IPS-18c (cell line): ENCODE data around the gene CENPP.

ENCODE experiments used
- H3K4me3 ChIP-seq: 2 replicates; pipeline ENCODE4 v1.7.0; 2013; ENCODE audit warnings: low read depth, mild to moderate bottlenecking, low read length, moderate library complexity; ENCODE audit not compliant: insufficient read depth
- H3K9me3 ChIP-seq: one replicate; pipeline ENCODE4 v1.6.1; 2013; ENCODE audit warnings: mild to moderate bottlenecking, low read length, moderate library complexity; ENCODE audit not compliant: control insufficient read depth, insufficient read depth

The CENPP gene

GRCh38 chr9:92300936-92301335 is 24.8 kb upstream of the CENPP start:
- Histone ChIP-seq H3K4me3 (no peak overlapping the region), H3K9me3 (no peaks in the 10 kb centered on the region)

DNA sequence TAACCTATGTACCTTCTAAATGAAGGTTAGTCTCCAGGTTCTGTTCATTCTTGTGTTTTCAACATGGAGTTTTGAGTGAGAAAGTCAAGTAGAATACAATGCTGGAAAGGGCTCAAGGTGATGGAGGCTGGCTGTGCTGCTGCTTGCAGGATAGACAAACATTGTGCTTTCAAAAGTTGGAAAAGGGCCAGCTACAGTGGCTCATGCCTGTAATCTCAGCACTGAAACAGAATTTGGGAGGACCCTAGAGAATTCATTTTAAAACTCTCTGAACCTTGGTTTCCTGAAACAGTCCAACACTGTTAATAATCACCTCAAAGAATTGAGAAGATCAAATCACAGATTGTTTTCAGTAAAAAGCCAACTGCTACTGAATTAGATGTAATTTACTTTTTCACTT is 16.9 kb upstream of the CENPP start:
- H3K9me3 ChIP-seq = no peaks in the 10 kb centered on the region
- H3K4me3 ChIP-seq = no peak overlapping the region

GRCh38 chr9:92310562-92310961 is 15.2 kb upstream of the CENPP start:
- no peak overlapping the region for H3K4me3 ChIP-seq
- no peaks in the 10 kb centered on the region for H3K9me3 ChIP-seq

DNA sequence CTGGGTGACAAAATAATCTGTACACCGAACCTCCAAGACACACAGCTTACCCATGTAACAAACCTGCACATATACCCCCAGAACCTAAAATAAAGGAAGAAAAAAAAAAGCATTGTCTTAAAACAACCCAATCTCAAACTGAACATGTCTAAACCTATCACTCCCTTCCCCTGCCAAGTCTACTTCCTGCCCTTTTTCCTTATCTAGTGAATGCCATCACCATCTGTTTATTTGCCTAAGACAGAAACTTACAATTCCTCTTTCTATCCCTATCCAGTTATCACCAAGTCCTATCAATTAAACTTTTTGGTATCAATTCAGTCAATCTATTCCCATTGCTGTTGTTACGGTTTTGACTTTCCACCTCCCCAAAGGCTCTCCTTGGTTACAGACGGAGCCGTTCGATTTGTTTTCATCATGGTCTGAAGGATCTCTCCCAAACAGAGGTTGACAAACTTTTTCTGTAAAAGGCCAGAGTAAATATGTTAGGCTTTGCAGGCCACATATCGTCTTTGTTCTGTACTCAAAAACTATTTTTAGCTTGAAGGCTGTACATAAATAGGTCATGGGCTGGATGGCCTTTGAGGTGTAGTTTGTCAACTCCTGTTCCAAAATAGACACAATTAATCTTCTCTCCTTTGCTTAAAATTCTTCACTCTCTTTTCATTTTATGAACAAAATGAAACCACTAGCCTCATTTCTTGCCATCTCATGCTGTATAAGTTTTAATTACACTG is 12.7 kb upstream of the CENPP start:
- Histone ChIP-seq H3K4me3 (no peak overlapping the region), H3K9me3 (no peaks in the 10 kb centered on the region)

GRCh38 chr9:92313624-92314012 is 12.1 kb upstream of the CENPP start:
- no peaks in the 10 kb centered on the region for H3K9me3 ChIP-seq
- H3K4me3 ChIP-seq = no peak overlapping the region

- Histone ChIP-seq H3K9me3 (no peaks in the 10 kb centered on the region), H3K4me3 (no peak overlapping the region)
Measured at GRCh38 chr9:92315456-92315855, 10.3 kb upstream of the CENPP start.

DNA sequence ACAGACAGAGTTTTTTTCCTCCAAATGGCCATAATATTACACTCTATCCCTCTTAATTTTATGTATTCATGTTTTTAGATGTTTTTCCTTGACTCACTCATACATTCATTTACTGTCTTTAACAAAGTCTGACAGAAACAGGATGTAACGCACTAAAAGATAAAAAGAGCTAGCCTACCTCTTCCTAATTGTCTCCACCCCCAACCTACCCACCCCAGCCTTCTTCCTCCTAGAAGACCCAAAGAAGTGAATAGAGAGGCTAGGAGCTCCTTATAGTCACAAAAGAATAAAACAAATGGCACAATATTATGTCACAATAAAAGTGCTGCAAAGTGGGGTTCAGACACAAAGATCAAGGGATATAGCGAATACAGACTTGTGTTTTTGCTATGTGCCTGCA is 1.3 kb upstream of the CENPP start:
- Histone ChIP-seq H3K4me3 (peak overlapping the region; percentile 85), H3K9me3 (no peaks in the 10 kb centered on the region)

DNA sequence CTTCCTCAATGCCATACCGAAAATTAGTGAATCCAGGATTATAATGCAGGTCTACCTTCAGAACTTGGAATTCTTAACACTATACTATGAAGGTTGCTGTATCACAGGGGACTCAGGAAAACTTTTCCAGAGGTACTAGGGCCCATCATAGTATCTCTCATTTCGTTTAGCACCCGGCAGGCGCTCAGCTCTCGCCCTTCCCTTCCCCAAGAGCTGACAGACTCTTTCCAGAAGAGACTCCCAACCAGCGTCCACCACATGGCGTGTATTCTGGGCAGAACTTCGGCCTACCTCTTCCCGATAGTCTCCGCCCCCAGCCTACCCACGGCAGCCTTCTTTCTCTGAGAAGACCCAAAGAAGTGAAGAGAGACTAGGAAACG is 874 bp upstream of the CENPP start:
- peak overlapping the region; percentile 85 for H3K4me3 ChIP-seq
- no peaks in the 10 kb centered on the region for H3K9me3 ChIP-seq

- Histone ChIP-seq H3K4me3 (peak overlapping the region; percentile 85), H3K9me3 (no peaks in the 10 kb centered on the region)
Measured at GRCh38 chr9:92325991-92326500, 293 bp downstream of the CENPP start.

- no peak overlapping the region; the same call in 1 of the 2 replicates for H3K4me3 ChIP-seq
- no peaks in the 10 kb centered on the region for H3K9me3 ChIP-seq
Measured at GRCh38 chr9:92327283-92327850, 1.6 kb downstream of the CENPP start.

- Histone ChIP-seq H3K4me3 (no peak overlapping the region), H3K9me3 (no peaks in the 10 kb centered on the region)
Measured at GRCh38 chr9:92328225-92328624, 2.5 kb downstream of the CENPP start.

DNA sequence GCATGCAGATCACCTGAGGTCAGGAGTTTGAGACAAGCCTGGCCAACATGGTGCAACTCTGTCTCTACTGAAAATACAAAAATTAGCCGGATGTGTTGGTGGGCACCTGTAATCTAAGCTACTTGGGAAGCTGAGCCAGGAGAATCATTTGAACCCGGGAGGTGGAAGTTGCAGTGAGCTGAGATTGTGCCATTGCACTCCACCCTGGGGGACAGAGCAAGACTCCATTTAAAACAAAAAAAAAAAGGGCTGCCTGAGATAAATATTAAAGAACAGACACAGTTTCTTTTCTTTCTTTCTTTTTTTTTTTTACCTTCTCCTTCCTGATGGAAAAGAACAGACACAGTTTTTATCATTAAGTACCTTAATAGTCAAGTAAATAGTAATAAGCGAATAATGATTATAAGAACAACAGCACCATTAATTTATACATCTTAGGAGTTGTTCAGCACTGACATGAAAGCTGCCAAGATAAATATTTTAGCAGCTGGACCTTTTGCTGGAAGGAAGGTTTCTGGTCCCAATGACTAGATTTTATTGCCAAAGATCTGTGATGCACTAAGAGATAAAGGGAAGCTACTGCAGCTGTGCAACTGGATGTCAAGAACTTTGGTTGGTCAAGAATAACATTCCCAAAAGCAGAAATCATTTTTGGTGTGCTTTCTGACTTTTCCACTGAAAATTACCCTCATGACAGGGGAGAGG is 7.0 kb downstream of the CENPP start:
- H3K9me3 ChIP-seq = no peaks in the 10 kb centered on the region
- no peak overlapping the region for H3K4me3 ChIP-seq

GRCh38 chr9:92333282-92333634 is 7.5 kb downstream of the CENPP start:
- Histone ChIP-seq H3K9me3 (no peaks in the 10 kb centered on the region), H3K4me3 (no peak overlapping the region)

DNA sequence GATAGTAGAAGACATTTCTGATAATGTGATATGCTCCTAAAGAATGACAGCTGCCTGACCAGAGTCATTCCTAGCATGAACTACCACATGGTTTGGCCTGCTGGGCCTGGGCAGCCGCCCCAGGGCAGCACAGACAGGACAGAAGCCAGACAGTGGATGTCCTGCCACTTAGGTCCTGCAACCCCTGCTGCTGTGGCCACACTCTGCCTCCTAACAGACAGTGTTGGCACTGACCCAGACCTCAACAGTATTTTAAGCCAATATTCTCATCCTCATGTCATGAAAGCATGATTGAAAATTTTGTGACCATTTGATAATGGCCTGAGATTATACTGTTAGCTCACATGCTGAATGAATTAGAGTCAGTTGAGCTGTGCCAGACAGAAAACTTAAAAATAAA is 15.8 kb downstream of the CENPP start:
- Histone ChIP-seq H3K4me3 (no peak overlapping the region), H3K9me3 (no peaks in the 10 kb centered on the region)

DNA sequence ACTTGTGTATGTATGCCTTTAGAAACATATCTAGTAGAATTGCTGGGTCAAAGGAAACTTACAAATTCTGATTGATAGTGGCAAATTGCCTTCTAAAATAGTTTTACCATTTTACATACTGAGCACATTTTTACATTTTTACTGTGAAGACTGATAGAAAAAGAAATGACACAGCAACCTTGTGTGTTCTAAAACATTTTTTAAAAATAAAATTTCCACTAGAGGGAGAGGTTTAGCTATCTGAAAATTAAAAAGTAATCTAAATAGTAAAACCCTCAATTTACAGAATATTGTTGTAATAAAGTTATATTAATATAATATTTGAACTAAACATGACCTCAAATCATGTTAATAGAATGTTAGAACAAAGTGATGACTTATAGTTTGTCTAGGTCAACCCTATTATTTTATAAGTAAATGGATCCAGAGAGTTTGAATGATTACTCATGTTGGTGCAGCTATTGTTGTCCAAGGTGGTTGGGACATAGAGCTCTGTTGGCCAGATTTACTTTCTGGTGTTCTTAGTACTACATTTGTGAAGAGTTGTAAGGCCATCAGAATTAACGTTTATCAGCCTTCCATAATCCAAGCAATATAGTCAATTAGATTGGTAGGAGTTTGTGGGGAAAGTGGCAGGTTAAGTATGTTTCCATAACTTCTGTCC is 17.2 kb downstream of the CENPP start:
- Histone ChIP-seq H3K4me3 (no peak overlapping the region), H3K9me3 (no peaks in the 10 kb centered on the region)

DNA sequence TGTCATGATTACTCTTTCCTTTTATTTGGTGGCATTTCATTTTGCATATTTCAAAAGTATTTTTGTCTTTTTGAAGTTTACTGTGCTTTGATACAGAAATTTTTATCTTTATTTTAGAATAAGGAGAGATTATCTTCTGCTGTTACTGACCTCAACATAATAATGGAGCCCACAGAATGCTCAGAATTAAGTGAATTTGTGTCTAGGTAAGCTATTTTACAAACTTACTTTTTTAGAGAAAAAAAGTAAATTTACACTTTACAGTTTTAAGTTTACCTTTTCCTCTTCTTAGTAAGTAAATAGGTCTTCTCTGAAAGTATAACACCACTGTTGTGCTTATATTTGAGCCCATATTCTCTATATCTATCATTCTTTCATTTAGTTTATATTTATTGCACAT is 19.8 kb downstream of the CENPP start:
- no peak overlapping the region for H3K4me3 ChIP-seq
- H3K9me3 ChIP-seq = no peaks in the 10 kb centered on the region

- Histone ChIP-seq H3K4me3 (no peak overlapping the region), H3K9me3 (no peaks in the 10 kb centered on the region)
Measured at GRCh38 chr9:92349771-92350739, 24.3 kb downstream of the CENPP start.
